GM12878 (cell line): ENCODE measurements around the gene ZSCAN5C.

Experiments used
- BRCA1 ChIP-seq: IDR thresholded peaks from 2 replicates; pipeline ENCODE4 v1.6.1; 2011; ENCODE audit warnings: low read depth, low read length, improper control_type of control experiment
- CHD2 ChIP-seq: IDR thresholded peaks from 2 replicates; pipeline ENCODE4 v1.6.1; 2011; ENCODE audit warnings: low read depth, low read length, improper control_type of control experiment, borderline replicate concordance
- EP300 ChIP-seq, 2 experiments: fragments of 150-350 bp in 1 of 2; IDR thresholded peaks; 2 replicates each; pipeline ENCODE4 v1.6.1; 2011 to 2012; ENCODE audit warnings: low read depth in 2 of 2, low read length in 2 of 2, borderline replicate concordance in 1 of 2, improper control_type of control experiment in 1 of 2, inconsistent platforms in 1 of 2; ENCODE audit not compliant: control insufficient read depth in 1 of 2
- EZH2 ChIP-seq: IDR thresholded peaks from 2 replicates; pipeline ENCODE4 v1.6.1; 2012; ENCODE audit warnings: low read depth, mild to moderate bottlenecking, control low read depth, inconsistent platforms, low read length, borderline replicate concordance; ENCODE audit not compliant: control insufficient read depth
- HDGF ChIP-seq: fragments of 450-650 bp; IDR thresholded peaks from 2 replicates; pipeline ENCODE4 v1.6.1; 2016; ENCODE audit warnings: antibody characterized with exemption
- JUND ChIP-seq: IDR thresholded peaks from 2 replicates; pipeline ENCODE4 v1.6.1; 2012; ENCODE audit warnings: low read depth, mild to moderate bottlenecking, low read length, improper control_type of control experiment, moderate library complexity
- POLR2A ChIP-seq: IDR thresholded peaks from 2 replicates; pipeline ENCODE4 v1.6.1; 2011; ENCODE audit warnings: low read depth, mild to moderate bottlenecking, low read length
- RAD21 ChIP-seq: IDR thresholded peaks from 2 replicates; pipeline ENCODE4 v1.6.1; 2011; ENCODE audit warnings: mild to moderate bottlenecking, low read depth, low read length, moderate library complexity; ENCODE audit not compliant: insufficient read depth
- RELA ChIP-seq: fragments of 450-650 bp; IDR thresholded peaks from 2 replicates; pipeline ENCODE4 v1.8.0; 2014; ENCODE audit warnings: borderline replicate concordance; ENCODE audit not compliant: partially characterized antibody
- TCF7 ChIP-seq: IDR thresholded peaks from 2 replicates; pipeline ENCODE4 v1.6.1; 2014; ENCODE audit warnings: antibody characterized with exemption, borderline replicate concordance
- ZNF217 ChIP-seq: fragments of 450-650 bp; IDR thresholded peaks from 2 replicates; pipeline ENCODE4 v1.6.1; 2017; ENCODE audit warnings: antibody characterized with exemption, mild to moderate bottlenecking
- TF ChIP-seq, protein P1 (sequence below): fragments of 150-350 bp; IDR thresholded peaks from 2 replicates; pipeline ENCODE4 v1.6.1; 2016; ENCODE audit warnings: low read depth, low read length
- TF ChIP-seq, protein P2 (sequence below), 3 experiments: IDR thresholded peaks in 2 of 3; conservative IDR thresholded peaks in 1 of 3; 2 replicates each; pipeline ENCODE4 v1.5.1; 2011; ENCODE audit warnings: low read depth in 3 of 3, low read length in 3 of 3, mild to moderate bottlenecking in 3 of 3, control low read depth in 2 of 3, moderate library complexity in 2 of 3, inconsistent platforms in 1 of 3, mixed read lengths in 1 of 3; ENCODE audit not compliant: control insufficient read depth in 2 of 3, insufficient read depth in 1 of 3; ENCODE audit errors: extremely low read depth in 1 of 3
- TF ChIP-seq, protein P3 (sequence below): fragments of 450-650 bp; formaldehyde crosslinking; IDR thresholded peaks from 2 replicates; pipeline ENCODE4 v1.5.0; 2022; ENCODE audit warnings: mild to moderate bottlenecking, missing genetic modification characterization

DNA sequence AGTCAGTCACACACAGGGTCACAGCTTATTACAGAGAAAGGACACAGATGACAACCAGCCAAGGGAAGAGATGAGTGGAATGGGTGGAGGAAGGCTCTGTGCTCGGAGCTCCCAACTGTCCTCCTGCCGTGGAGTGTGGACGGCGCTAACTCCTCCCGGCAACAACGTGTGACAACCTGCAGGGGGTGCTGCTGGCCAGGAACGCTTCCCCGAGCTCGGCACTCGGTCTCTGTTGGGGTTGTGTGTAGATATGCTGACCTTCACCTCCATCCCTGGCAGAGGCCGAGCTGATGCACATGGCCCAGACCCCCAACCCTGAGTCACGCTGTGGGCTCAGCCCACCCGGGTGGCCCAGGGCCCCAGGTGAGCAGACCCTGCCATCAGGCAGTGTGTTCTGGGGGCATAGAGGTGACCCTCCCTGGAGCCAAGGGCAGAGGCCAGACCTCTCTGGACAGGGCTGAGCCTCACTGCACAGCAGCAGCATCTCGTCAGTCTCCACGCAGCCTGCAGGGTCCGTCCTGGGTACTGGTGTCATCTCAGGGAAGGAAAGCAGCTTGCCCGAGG lies 46.9 kb upstream of the ZSCAN5C start:
- no peak for TF ChIP-seq RELA
- TF ChIP-seq POLR2A, result no peak
- TF ChIP-seq, protein P1, sequence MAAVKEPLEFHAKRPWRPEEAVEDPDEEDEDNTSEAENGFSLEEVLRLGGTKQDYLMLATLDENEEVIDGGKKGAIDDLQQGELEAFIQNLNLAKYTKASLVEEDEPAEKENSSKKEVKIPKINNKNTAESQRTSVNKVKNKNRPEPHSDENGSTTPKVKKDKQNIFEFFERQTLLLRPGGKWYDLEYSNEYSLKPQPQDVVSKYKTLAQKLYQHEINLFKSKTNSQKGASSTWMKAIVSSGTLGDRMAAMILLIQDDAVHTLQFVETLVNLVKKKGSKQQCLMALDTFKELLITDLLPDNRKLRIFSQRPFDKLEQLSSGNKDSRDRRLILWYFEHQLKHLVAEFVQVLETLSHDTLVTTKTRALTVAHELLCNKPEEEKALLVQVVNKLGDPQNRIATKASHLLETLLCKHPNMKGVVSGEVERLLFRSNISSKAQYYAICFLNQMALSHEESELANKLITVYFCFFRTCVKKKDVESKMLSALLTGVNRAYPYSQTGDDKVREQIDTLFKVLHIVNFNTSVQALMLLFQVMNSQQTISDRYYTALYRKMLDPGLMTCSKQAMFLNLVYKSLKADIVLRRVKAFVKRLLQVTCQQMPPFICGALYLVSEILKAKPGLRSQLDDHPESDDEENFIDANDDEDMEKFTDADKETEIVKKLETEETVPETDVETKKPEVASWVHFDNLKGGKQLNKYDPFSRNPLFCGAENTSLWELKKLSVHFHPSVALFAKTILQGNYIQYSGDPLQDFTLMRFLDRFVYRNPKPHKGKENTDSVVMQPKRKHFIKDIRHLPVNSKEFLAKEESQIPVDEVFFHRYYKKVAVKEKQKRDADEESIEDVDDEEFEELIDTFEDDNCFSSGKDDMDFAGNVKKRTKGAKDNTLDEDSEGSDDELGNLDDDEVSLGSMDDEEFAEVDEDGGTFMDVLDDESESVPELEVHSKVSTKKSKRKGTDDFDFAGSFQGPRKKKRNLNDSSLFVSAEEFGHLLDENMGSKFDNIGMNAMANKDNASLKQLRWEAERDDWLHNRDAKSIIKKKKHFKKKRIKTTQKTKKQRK, result no peak
- TF ChIP-seq ZNF217, result no peak
- 0 out of 2 replicates have a peak, but pooled peaks have one; percentile 4 for TF ChIP-seq RAD21
- TF ChIP-seq EZH2, result no peak
- TF ChIP-seq, protein P2, sequence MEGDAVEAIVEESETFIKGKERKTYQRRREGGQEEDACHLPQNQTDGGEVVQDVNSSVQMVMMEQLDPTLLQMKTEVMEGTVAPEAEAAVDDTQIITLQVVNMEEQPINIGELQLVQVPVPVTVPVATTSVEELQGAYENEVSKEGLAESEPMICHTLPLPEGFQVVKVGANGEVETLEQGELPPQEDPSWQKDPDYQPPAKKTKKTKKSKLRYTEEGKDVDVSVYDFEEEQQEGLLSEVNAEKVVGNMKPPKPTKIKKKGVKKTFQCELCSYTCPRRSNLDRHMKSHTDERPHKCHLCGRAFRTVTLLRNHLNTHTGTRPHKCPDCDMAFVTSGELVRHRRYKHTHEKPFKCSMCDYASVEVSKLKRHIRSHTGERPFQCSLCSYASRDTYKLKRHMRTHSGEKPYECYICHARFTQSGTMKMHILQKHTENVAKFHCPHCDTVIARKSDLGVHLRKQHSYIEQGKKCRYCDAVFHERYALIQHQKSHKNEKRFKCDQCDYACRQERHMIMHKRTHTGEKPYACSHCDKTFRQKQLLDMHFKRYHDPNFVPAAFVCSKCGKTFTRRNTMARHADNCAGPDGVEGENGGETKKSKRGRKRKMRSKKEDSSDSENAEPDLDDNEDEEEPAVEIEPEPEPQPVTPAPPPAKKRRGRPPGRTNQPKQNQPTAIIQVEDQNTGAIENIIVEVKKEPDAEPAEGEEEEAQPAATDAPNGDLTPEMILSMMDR (IDR thresholded peaks at IDR 0.05 in 2 of 3, conservative IDR thresholded peaks at IDR 0.05 in 1 of 3; ENCODE audit: control insufficient read depth in 2 of 3, extremely low read depth in 1 of 3, insufficient read depth in 1 of 3, low read depth in 3 of 3, low read length in 3 of 3), result peak in 2 of 3 experiments; percentile 7 to 22; a peak in 2 of 6 replicates
- TF ChIP-seq EP300 (IDR thresholded peaks at IDR 0.05; ENCODE audit: borderline replicate concordance in 1 of 2, control insufficient read depth in 1 of 2, low read depth in 2 of 2, low read length in 2 of 2), result no peak
- no peak for TF ChIP-seq HDGF
- no peak for TF ChIP-seq BRCA1
- no peak for TF ChIP-seq CHD2
- no peak for TF ChIP-seq JUND
- TF ChIP-seq TCF7, result no peak
- TF ChIP-seq, protein P3, sequence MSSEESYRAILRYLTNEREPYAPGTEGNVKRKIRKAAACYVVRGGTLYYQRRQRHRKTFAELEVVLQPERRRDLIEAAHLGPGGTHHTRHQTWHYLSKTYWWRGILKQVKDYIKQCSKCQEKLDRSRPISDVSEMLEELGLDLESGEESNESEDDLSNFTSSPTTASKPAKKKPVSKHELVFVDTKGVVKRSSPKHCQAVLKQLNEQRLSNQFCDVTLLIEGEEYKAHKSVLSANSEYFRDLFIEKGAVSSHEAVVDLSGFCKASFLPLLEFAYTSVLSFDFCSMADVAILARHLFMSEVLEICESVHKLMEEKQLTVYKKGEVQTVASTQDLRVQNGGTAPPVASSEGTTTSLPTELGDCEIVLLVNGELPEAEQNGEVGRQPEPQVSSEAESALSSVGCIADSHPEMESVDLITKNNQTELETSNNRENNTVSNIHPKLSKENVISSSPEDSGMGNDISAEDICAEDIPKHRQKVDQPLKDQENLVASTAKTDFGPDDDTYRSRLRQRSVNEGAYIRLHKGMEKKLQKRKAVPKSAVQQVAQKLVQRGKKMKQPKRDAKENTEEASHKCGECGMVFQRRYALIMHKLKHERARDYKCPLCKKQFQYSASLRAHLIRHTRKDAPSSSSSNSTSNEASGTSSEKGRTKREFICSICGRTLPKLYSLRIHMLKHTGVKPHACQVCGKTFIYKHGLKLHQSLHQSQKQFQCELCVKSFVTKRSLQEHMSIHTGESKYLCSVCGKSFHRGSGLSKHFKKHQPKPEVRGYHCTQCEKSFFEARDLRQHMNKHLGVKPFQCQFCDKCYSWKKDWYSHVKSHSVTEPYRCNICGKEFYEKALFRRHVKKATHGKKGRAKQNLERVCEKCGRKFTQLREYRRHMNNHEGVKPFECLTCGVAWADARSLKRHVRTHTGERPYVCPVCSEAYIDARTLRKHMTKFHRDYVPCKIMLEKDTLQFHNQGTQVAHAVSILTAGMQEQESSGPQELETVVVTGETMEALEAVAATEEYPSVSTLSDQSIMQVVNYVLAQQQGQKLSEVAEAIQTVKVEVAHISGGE, result no peak
